Activated B cell treated with CpG ODN at 0.5 μM for 24 hours (primary cell): Measurements from ENCODE around the gene FSD1L. TPM values are rescaled to one million over a fixed set of nuclear protein-coding genes. Genes with fewer than 3 reads are reported as not detected.

Experiments
- ATAC-seq: fragments of 200-7000 bp; cut with Tn5 transposase; one replicate; pipeline ENCODE4 v1.10.0; 2021; ENCODE audit warnings: low read depth, mild to moderate bottlenecking, moderate library complexity
- CTCF ChIA-PET: fragments of 350-600 bp; sonication (Branson Sonifier 250); formaldehyde crosslinking; loops from one replicate; lab custom pipeline; 2021; ENCODE audit warnings: antibody characterized with exemption; lab: Charles Lee
- POLR2A ChIA-PET: fragments of 350-600 bp; sonication (Branson Sonifier 250); formaldehyde crosslinking; loops from one replicate; lab custom pipeline; 2021; ENCODE audit warnings: antibody characterized with exemption; lab: Charles Lee
- DNase-seq: peaks from one replicate; pipeline ENCODE4 v3.0.0; 2022
- H3K27ac Mint-ChIP-seq: one replicate; pipeline ENCODE4 v1.8.0; 2020; ENCODE audit warnings: mixed read lengths
- H3K27me3 Mint-ChIP-seq: one replicate; pipeline ENCODE4 v1.8.0; 2021; ENCODE audit warnings: mixed read lengths
- H3K36me3 Mint-ChIP-seq: one replicate; pipeline ENCODE4 v1.8.0; 2021; ENCODE audit warnings: low read depth, mixed read lengths
- H3K4me1 Mint-ChIP-seq: one replicate; pipeline ENCODE4 v1.8.0; 2021; ENCODE audit warnings: mixed read lengths
- H3K4me3 Mint-ChIP-seq: one replicate; pipeline ENCODE4 v1.8.0; 2020; ENCODE audit warnings: mild to moderate bottlenecking, mixed read lengths
- H3K9me3 Mint-ChIP-seq: one replicate; pipeline ENCODE4 v1.8.0; 2020; ENCODE audit warnings: mixed read lengths
- intact Hi-C: fragments of 100-400 bp; cut with micrococcal nuclease; formaldehyde crosslinking; loops from one replicate; pipeline ENCODE4 v1.15.1; 2024
- total RNA-seq: library from RNA; stranded (reverse); gene quantifications from 2 replicates; pipeline ENCODE4 v1.2.3, GENCODE V29; 2022
- TF ChIP-seq, protein P1 (sequence below): fragments of 200-600 bp; IDR thresholded peaks from one replicate; pipeline ENCODE4 v1.8.0; 2022; ENCODE audit warnings: antibody characterized with exemption, mild to moderate bottlenecking

Gene FSD1L
- total RNA-seq, 1 donor from 2014 or later = 12.4 TPM

DNA sequence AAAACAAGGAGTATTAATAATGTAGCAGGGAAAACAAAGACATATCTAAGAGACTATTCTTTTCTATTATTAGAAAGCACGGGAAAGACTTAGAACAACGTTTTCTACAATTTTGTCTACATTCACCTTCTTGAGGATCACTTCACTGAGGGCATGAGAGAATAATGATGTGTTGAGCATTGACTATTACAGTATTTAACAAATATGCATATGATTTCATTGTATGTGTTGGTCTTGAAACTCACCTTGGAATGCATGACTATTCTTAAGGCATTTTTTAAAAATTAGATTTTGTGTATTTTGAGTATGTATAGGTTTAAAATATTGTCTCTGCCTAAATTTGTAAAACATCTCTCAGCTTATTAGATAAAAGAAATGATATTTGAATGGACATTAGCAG is 1.2 kb downstream of the FSD1L start:
- no peak overlapping the region for H3K27ac Mint-ChIP-seq
- H3K27me3 Mint-ChIP-seq = no peaks in the 10 kb centered on the region
- POLR2A ChIA-PET = no interaction called here
- DNase-seq = no peak
- no peaks in the 10 kb centered on the region for H3K36me3 Mint-ChIP-seq
- intact Hi-C loops = loop anchor here (2.0 kb wide), 4 partner anchors 94 to 1356 kb away; partner anchors contain the start of genes NIPSNAP3A and SLC44A1
- CTCF ChIA-PET = no interaction called here
- TF ChIP-seq, protein P1, sequence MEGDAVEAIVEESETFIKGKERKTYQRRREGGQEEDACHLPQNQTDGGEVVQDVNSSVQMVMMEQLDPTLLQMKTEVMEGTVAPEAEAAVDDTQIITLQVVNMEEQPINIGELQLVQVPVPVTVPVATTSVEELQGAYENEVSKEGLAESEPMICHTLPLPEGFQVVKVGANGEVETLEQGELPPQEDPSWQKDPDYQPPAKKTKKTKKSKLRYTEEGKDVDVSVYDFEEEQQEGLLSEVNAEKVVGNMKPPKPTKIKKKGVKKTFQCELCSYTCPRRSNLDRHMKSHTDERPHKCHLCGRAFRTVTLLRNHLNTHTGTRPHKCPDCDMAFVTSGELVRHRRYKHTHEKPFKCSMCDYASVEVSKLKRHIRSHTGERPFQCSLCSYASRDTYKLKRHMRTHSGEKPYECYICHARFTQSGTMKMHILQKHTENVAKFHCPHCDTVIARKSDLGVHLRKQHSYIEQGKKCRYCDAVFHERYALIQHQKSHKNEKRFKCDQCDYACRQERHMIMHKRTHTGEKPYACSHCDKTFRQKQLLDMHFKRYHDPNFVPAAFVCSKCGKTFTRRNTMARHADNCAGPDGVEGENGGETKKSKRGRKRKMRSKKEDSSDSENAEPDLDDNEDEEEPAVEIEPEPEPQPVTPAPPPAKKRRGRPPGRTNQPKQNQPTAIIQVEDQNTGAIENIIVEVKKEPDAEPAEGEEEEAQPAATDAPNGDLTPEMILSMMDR = no peak
- ATAC-seq = no peak
- H3K9me3 Mint-ChIP-seq = no peaks in the 10 kb centered on the region
- peak overlapping the region; percentile 90 for H3K4me3 Mint-ChIP-seq
- peaks cover 17% of the 10 kb centered on the region for H3K4me1 Mint-ChIP-seq

DNA sequence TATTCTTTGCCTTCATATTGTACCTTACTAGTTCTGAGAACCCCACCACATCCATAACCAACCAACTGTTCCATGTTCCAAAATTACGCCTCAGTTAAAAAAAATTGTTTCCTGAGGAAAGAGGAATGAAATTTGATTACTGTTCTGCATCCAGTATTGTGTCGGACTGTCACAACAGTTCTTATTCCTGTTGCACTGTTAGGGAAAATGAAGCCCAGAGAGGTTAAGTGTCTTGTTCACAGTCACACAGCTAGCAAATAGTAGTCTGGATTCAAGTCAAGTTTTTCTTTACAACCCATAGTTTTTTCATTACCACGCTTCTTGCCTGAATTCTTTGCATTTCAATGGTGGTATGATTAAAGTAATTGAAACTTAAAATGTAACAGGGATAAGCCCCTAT is 4.4 kb downstream of the FSD1L start:
- H3K27me3 Mint-ChIP-seq = no peaks in the 10 kb centered on the region
- H3K9me3 Mint-ChIP-seq = no peaks in the 10 kb centered on the region
- H3K4me3 Mint-ChIP-seq = no peak overlapping the region
- H3K4me1 Mint-ChIP-seq = peaks cover 17% of the 10 kb centered on the region
- DNase-seq (no peak), ATAC-seq (no peak)
- H3K27ac Mint-ChIP-seq = no peak overlapping the region
- ChIA-PET POLR2A (no interaction called here), CTCF (no interaction called here)
- H3K36me3 Mint-ChIP-seq = peaks cover 2% of the 10 kb centered on the region
- intact Hi-C loops = no loop called here
- TF ChIP-seq, protein P1 = no peak

DNA sequence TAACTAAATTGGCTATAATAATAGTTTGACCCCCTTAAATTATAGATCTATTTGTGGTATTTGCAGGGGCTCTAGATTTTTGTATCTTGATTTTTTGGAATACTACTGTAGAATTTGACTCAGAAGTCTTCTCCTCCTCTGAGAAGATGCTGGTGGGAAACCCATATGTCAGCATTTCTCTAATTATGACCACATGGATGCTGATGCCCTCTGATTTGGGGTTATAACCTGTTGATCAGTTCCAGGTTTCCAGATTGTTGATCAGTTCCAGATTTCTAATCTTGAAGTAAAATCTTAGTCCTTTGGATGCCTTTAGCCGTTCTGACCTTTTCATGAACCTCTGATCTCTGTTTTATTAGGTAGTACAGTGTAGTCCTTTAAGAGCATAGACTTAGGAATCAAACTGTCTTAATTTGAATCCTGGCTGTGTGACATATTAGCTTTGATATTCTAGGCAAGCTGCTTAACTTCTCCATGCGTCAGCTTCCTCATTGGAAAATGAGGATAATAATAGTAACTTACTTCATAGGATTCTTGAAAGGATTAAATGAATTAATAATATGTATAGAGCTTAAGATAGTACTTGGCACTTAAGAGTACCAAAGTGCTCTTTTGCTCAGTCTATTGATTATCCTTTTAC is 8.1 kb downstream of the FSD1L start:
- no peaks in the 10 kb centered on the region for H3K4me1 Mint-ChIP-seq
- TF ChIP-seq, protein P1 = no peak
- ChIA-PET POLR2A (no interaction called here), CTCF (no interaction called here)
- intact Hi-C loops = no loop called here
- no peak overlapping the region for H3K27ac Mint-ChIP-seq
- peaks cover 8% of the 10 kb centered on the region for H3K36me3 Mint-ChIP-seq
- ATAC-seq = no peak
- no peak overlapping the region for H3K4me3 Mint-ChIP-seq
- peaks cover 10% of the 10 kb centered on the region for H3K9me3 Mint-ChIP-seq
- no peak for DNase-seq
- H3K27me3 Mint-ChIP-seq = no peaks in the 10 kb centered on the region

DNA sequence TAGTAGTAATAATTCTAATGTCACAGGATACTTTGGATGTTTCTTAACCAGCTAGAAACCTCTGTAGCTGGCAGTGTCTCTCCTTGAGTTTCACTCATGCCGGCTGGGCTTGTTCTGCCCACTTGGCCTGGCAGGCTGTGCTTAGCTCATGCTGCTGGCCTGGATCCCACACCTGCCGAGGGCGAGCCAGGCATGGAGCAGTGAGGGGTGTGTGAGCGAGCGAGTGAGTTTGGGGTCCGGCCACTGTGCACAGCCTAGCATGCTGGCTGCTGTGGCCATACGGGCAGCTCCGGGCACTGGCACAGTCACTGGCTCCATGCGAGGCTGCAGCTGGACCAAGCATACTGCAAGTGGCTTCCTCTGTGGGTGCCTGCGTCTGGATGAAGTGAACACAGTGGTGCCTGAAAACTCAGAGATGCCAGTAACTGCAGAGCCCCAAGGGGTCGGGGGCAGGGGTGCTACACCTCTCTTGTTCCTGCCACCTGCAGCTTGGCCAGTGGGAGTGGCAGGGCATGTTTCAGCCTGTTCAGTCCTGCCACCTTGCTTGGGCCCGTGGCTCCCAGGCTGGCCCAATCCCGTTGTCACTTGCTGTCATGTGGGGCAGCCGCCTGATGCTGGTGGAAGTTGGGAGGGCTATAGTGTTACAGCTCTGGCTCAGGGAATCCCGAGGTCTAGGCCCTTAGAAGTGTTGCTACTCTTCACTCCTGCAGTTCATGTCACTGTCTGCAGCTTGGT is 9.9 kb downstream of the FSD1L start:
- no peaks in the 10 kb centered on the region for H3K4me1 Mint-ChIP-seq
- POLR2A ChIA-PET = no interaction called here
- ATAC-seq = no peak
- DNase-seq = no peak
- H3K36me3 Mint-ChIP-seq = peaks cover 8% of the 10 kb centered on the region
- TF ChIP-seq, protein P1 = no peak
- H3K27ac Mint-ChIP-seq = no peak overlapping the region
- H3K27me3 Mint-ChIP-seq = no peaks in the 10 kb centered on the region
- H3K4me3 Mint-ChIP-seq = no peak overlapping the region
- intact Hi-C loops = no loop called here
- peaks cover 10% of the 10 kb centered on the region for H3K9me3 Mint-ChIP-seq
- CTCF ChIA-PET = no interaction called here

DNA sequence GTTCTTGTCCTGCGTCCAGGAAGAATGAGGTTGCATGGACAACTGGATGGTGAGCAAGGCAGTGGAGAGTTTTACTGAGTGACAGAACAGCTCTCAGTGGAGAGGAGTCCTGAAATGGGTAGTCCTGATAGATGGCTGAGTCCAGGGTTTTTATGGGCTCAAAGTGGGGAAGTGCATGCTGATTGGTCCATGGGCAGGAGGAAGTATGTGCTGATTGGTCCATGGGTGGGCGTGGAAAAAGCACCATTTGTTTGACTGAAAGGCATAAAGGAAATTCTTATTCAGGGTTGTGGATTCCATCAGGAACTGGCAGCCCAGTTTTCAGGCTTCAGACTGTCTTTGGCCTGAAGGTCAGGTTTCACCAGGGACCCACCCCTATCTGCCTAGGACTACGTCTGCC is 10.6 kb downstream of the FSD1L start:
- CTCF ChIA-PET = interaction anchor here (1.1 kb wide), 1 partner anchor 11 kb away, joined by 3 read pairs; no protein-coding TSS in a partner anchor
- intact Hi-C loops = no loop called here

More for the DNA sequence above, 10.6 kb downstream of the FSD1L start:
- H3K27me3 Mint-ChIP-seq = no peaks in the 10 kb centered on the region
- H3K36me3 Mint-ChIP-seq = peaks cover 8% of the 10 kb centered on the region
- peaks cover 10% of the 10 kb centered on the region for H3K9me3 Mint-ChIP-seq
- no peak overlapping the region for H3K27ac Mint-ChIP-seq
- TF ChIP-seq, protein P1 = no peak
- POLR2A ChIA-PET = no interaction called here
- DNase-seq (no peak), ATAC-seq (no peak)
- H3K4me1 Mint-ChIP-seq = no peaks in the 10 kb centered on the region
- no peak overlapping the region for H3K4me3 Mint-ChIP-seq
